GM21786 (cell line): ENCODE measurements around the gene DDX5.

ENCODE experiments used
- ATAC-seq: cut with Tn5 transposase; IDR thresholded peaks from one replicate; pipeline ENCODE4 v1.9.1; 2021; ENCODE audit not compliant: unreplicated experiment

DDX5 gene

DNA sequence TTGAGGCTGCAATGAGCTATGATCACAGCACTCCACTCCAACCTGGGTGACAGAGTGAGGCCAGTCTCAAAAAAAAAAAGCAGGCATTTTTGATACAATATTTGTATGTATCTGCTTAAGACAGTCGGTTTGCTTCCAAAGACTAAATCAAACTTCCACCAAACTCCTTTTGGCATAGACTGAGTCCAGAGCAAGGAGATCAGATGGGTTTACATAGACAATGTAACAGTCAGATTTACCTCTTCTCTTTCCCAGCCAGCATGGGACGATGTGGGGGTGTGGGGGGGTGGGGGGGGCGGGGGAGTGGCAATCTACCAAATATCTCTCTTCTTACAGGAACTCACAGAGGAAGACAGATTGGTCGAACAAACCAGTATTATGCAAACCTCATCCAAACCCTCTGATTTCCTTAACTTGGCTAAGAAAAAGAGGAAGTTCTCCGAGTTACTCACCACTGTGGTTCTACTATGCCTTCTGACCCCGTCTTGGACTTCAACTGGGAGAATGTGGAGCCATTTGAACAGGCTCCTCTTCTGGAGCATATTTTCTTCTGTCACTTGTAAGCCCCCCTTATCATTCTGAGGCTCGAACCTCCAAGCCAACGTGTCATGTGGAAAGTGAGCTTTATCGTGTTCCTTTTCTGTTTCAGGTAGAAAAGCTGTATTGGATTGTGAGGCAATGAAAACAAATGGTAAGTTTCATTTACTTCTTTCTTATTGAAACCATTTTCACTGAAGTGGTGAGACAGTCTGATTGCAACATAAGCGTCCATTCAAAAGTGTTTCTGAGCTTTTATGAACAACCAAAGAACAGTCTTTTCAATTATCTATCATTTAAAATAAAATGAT, 57.2 kb downstream of the DDX5 start, which contains the start of gene MILR1:
Gene MILR1, plus strand, starts transcription at position 451 of the 848 bp plus-strand sequence. Its CDS starts 54 bp downstream, at position 505.
- ATAC-seq: peak; percentile 65
